GM12878 (cell line): ENCODE measurements around the gene SPNS1. TPM values are rescaled to one million over a fixed set of nuclear protein-coding genes. Genes with fewer than 3 reads are reported as not detected.

Source experiments
- ATF3 ChIP-seq: IDR thresholded peaks from 2 replicates; pipeline ENCODE4 v1.6.1; 2011; ENCODE audit warnings: low read depth, mild to moderate bottlenecking, low read length, moderate library complexity, borderline replicate concordance; ENCODE audit errors: extremely low read depth
- BMI1 ChIP-seq: fragments of 450-650 bp; IDR thresholded peaks from 2 replicates; pipeline ENCODE4 v1.6.1; 2016; ENCODE audit warnings: mild to moderate bottlenecking, moderate library complexity, borderline replicate concordance
- CBX5 ChIP-seq: sonication (generic); IDR thresholded peaks from 2 replicates; pipeline ENCODE4 v1.6.1; 2016; ENCODE audit warnings: low read depth, moderate library complexity, mild to moderate bottlenecking, inconsistent platforms
- CEBPB ChIP-seq, 2 experiments: fragments of 150-350 bp in 1 of 2; IDR thresholded peaks; 2 replicates each; pipeline ENCODE4 v1.6.1; 2012 to 2014; ENCODE audit warnings: low read depth in 2 of 2, low read length in 2 of 2, borderline replicate concordance in 1 of 2, inconsistent platforms in 1 of 2
- CEBPZ ChIP-seq: fragments of 150-350 bp; IDR thresholded peaks from 2 replicates; pipeline ENCODE4 v1.6.1; 2016; ENCODE audit warnings: low read depth, low read length
- FOXM1 ChIP-seq: IDR thresholded peaks from 2 replicates; pipeline ENCODE4 v1.6.1; 2012; ENCODE audit warnings: low read depth, mild to moderate bottlenecking, inconsistent platforms, low read length, moderate library complexity
- IKZF1 ChIP-seq: fragments of 450-650 bp; conservative IDR thresholded peaks from 2 replicates; pipeline ENCODE4 v1.6.1; 2017; ENCODE audit warnings: antibody characterized with exemption, mild to moderate bottlenecking
- LARP7 ChIP-seq: fragments of 450-650 bp; IDR thresholded peaks from 2 replicates; pipeline ENCODE4 v1.6.1; 2017; ENCODE audit warnings: mild to moderate bottlenecking
- MAX ChIP-seq: IDR thresholded peaks from 2 replicates; pipeline ENCODE4 v1.6.1; 2012; ENCODE audit warnings: low read depth, low read length, improper control_type of control experiment
- NFYB ChIP-seq: IDR thresholded peaks from 2 replicates; pipeline ENCODE4 v1.6.1; 2011; ENCODE audit warnings: low read depth, mild to moderate bottlenecking, low read length, improper control_type of control experiment, moderate library complexity; ENCODE audit not compliant: insufficient read depth
- PKNOX1 ChIP-seq: fragments of 450-650 bp; IDR thresholded peaks from 2 replicates; pipeline ENCODE4 v1.6.1; 2016; ENCODE audit warnings: mild to moderate bottlenecking
- RBBP5 ChIP-seq: fragments of 200-600 bp; sonication (generic); conservative IDR thresholded peaks from 2 replicates; pipeline ENCODE4 v1.6.1; 2016
- ZNF24 ChIP-seq: fragments of 450-650 bp; IDR thresholded peaks from 2 replicates; pipeline ENCODE4 v1.6.1; 2017; ENCODE audit warnings: antibody characterized with exemption, mild to moderate bottlenecking
- ZZZ3 ChIP-seq: IDR thresholded peaks from 2 replicates; pipeline ENCODE4 v1.6.1; 2011; ENCODE audit warnings: low read depth; ENCODE audit not compliant: control insufficient read depth, insufficient read length
- polyA plus RNA-seq, 11 experiments: library from polyadenylated mRNA; depleted of rRNA in 4 of 11; unstranded in 6 of 11; stranded (reverse) in 5 of 11; fragments of >200 nt; fragmentation: Nextera tagmentation in 4 of 11; fragmentation: Illumina TruSeq in 1 of 11; extraction: Ambion mirVana in 4 of 11; extraction: Trizol in 1 of 11; gene quantifications; 1 replicate in 1 of 11; 2 replicates in 10 of 11; pipeline versions ENCODE4 v1.2.1 to v1.2.3, GENCODE V29; 2011 to 2016; ENCODE audit warnings: inconsistent platforms in 2 of 11, missing spikeins in 2 of 11, low read depth in 1 of 11
- total RNA-seq, 4 experiments: library from RNA; depleted of rRNA in 3 of 4; stranded (reverse); fragments of >200 nt in 3 of 4; fragmentation: Illumina TruSeq in 1 of 4; extraction: Trizol in 1 of 4; gene quantifications; 2 replicates each; pipeline versions ENCODE4 v1.2.1 to v1.2.3, GENCODE V29; 2013 to 2021

Gene SPNS1
- total and polyA plus RNA-seq, 10 of the 15 experiments (the other 5 are each of a cell fraction or from before 2014, with no cell fraction given): 0.16 to 37.6 (median 12.0) TPM

- TF ChIP-seq CEBPZ: no peak
- no peak for TF ChIP-seq RBBP5
- TF ChIP-seq BMI1: no peak
- TF ChIP-seq FOXM1: no peak
- TF ChIP-seq ZZZ3: no peak
- no peak for TF ChIP-seq PKNOX1
- TF ChIP-seq ATF3: no peak
- TF ChIP-seq LARP7: peak; percentile 91
- TF ChIP-seq ZNF24: no peak
- no peak for TF ChIP-seq CEBPB (IDR thresholded peaks at IDR 0.05; ENCODE audit: borderline replicate concordance in 1 of 2, low read depth in 2 of 2, low read length in 2 of 2)
- no peak for TF ChIP-seq NFYB
- TF ChIP-seq CBX5: 0 out of 2 replicates have a peak, but pooled peaks have one; percentile 32
- peak; percentile 92 for TF ChIP-seq IKZF1
- no peak for TF ChIP-seq MAX
Observed at GRCh38 chr16:28925386-28926228, 49.0 kb upstream of the SPNS1 start (continued).
